GM12873 (cell line): ENCODE measurements around the gene FOXP1.

Experiments
- TF ChIP-seq, protein P1 (sequence below): IDR thresholded peaks from 2 replicates; pipeline ENCODE4 v1.5.1; 2012; ENCODE audit warnings: low read depth, mild to moderate bottlenecking, moderate library complexity, low read length, control low read depth; ENCODE audit not compliant: insufficient read depth; ENCODE audit errors: missing control alignments

FOXP1 gene

DNA sequence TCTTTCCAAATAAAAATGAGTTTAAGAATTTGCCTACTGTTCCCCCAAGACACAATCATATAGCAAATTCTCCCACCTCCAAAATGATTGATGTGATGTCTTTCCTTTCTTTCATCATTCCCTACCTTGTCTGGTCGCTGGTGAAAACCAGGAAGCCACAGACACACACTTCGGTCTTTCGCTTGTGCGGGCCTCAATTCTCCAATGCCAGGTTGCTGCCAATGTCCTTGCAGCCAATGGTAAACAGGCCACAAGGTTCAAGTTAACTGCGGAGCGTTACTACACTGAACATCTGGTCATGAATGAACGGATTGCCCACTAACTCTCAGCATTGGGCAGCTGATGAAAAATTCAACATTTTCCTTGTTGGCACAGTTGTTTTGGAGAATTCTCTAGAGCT, 192.2 kb downstream of the FOXP1 start:
- TF ChIP-seq, protein P1, sequence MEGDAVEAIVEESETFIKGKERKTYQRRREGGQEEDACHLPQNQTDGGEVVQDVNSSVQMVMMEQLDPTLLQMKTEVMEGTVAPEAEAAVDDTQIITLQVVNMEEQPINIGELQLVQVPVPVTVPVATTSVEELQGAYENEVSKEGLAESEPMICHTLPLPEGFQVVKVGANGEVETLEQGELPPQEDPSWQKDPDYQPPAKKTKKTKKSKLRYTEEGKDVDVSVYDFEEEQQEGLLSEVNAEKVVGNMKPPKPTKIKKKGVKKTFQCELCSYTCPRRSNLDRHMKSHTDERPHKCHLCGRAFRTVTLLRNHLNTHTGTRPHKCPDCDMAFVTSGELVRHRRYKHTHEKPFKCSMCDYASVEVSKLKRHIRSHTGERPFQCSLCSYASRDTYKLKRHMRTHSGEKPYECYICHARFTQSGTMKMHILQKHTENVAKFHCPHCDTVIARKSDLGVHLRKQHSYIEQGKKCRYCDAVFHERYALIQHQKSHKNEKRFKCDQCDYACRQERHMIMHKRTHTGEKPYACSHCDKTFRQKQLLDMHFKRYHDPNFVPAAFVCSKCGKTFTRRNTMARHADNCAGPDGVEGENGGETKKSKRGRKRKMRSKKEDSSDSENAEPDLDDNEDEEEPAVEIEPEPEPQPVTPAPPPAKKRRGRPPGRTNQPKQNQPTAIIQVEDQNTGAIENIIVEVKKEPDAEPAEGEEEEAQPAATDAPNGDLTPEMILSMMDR = no peak

- TF ChIP-seq, protein P1 = no peak
These were observed 193.5 kb downstream of the FOXP1 start for GRCh38 chr3:71389911-71390573.

DNA sequence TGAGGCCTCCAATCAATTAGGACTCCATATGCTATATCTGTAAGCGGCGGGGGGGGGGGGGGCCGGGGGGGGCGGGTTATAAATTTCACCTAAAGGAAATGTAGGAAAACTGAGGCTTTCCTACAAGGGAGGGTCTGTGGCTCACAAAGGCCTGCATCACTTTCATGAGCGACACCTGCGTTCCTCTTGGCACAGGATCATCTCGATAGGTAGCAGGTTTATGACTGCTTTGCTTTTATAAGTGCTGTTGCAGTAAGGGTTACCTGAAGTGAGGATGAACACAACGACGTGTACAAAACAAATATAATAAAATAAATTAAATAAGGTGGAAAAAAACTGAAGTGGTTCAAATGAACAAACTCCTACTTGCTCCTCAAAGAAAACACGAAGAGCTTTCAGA, 194.3 kb downstream of the FOXP1 start:
- TF ChIP-seq, protein P1 = no peak

GRCh38 chr3:71388535-71389120, 194.9 kb downstream of the FOXP1 start:
- TF ChIP-seq, protein P1 = no peak

DNA sequence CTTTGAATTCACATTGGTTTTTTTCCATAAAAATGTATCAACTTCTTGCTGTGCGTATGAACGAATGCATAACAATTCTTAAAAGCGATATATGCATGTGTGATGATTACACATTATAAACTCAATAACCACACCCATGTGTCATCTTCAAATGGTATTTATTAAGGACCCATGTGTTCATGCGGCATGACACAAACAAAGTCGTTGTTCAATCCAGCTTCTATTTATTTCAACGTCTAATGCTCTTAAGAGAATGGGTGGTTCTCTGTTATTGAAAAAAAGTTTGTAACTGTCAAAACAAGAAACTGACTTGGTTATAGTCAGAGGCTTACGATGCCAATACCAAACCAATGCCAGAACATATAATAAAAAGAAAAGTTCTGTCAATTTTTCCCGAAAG, 195.9 kb downstream of the FOXP1 start:
- TF ChIP-seq, protein P1 = no peak

DNA sequence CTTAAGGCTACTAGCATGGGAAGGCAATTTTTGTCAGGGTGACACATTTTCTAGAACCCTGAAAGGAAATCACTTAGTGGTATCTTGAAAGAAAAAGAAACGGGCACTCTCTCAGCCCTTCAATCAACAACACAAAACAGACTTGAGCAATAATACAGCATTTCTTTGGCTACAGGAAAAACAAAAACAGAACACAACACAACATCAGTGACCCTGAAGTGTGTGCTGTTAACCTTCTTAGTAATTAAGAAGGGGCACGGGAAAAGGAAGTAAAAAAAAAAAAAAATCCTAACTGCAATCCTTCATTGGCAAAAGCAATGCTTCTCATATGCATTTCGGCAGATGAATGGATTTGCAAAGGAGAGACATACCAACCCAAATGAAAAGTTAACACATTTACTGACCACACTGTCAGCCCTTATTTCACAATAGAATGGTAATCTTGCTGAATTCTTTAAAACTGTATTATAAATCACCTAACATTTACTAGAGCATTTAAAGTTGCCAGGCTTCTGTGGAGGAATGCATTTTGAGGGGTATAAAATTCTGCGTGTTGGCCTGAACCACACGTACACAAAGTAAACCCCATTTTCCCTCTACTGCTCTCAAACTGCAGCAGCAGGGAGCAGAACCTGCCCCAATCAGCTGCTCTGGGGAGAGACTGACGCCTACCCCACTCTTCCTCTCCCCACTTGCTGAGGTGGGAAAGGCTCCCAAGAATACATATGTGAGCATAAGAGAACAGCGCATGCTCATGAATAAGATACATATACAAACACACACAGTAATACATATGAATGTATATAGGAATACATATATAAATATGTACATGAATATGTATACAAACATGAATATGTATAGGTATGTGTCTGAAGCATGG, 198.5 kb downstream of the FOXP1 start:
- TF ChIP-seq, protein P1 = no peak

- TF ChIP-seq, protein P1 = no peak
These were observed 199.1 kb downstream of the FOXP1 start for GRCh38 chr3:71384388-71384787.
